ENCODE results near the gene PTGS1. TPM values are rescaled to one million over a fixed set of nuclear protein-coding genes. Genes with fewer than 3 reads are reported as not detected.

Gene PTGS1
- total RNA-seq, 1 experiment from 2014 or later: 0.69 TPM

GRCh38 chr9:122420315-122420714 lies 49.5 kb downstream of the PTGS1 start:
- Histone ChIP-seq H3K27me3 (ENCODE audit: control insufficient read depth, insufficient read depth, low read length) (no peaks in the 10 kb centered on the region), H3K36me3 (replicated peaks; ENCODE audit: control insufficient read depth, insufficient read depth, low read length) (no peaks in the 10 kb centered on the region), H3K4me3 (ENCODE audit: insufficient read depth, low read depth, low read length) (no peak overlapping the region)
- DNase-seq: no peak

GRCh38 chr9:122425087-122425486 lies 54.3 kb downstream of the PTGS1 start:
- Histone ChIP-seq H3K27me3 (ENCODE audit: control insufficient read depth, insufficient read depth, low read length) (no peaks in the 10 kb centered on the region), H3K4me3 (ENCODE audit: insufficient read depth, low read depth, low read length) (no peak overlapping the region), H3K36me3 (replicated peaks; ENCODE audit: control insufficient read depth, insufficient read depth, low read length) (no peaks in the 10 kb centered on the region)
- DNase-seq: no peak

- no peaks in the 10 kb centered on the region for H3K36me3 ChIP-seq (replicated peaks; ENCODE audit: control insufficient read depth, insufficient read depth, low read length)
- H3K27me3 ChIP-seq (ENCODE audit: control insufficient read depth, insufficient read depth, low read length): no peaks in the 10 kb centered on the region
- no peak for DNase-seq
- H3K4me3 ChIP-seq (ENCODE audit: insufficient read depth, low read depth, low read length): no peak overlapping the region
These were observed 55.9 kb downstream of the PTGS1 start for GRCh38 chr9:122426723-122427122.

- Histone ChIP-seq H3K27me3 (ENCODE audit: control insufficient read depth, insufficient read depth, low read length) (no peaks in the 10 kb centered on the region), H3K4me3 (ENCODE audit: insufficient read depth, low read depth, low read length) (no peak overlapping the region), H3K36me3 (replicated peaks; ENCODE audit: control insufficient read depth, insufficient read depth, low read length) (no peaks in the 10 kb centered on the region)
- no peak for DNase-seq
These were observed 71.7 kb downstream of the PTGS1 start for GRCh38 chr9:122442568-122442967.

- H3K36me3 ChIP-seq (replicated peaks; ENCODE audit: control insufficient read depth, insufficient read depth, low read length): no peaks in the 10 kb centered on the region
- no peaks in the 10 kb centered on the region for H3K27me3 ChIP-seq (ENCODE audit: control insufficient read depth, insufficient read depth, low read length)
- no peak overlapping the region for H3K4me3 ChIP-seq (ENCODE audit: insufficient read depth, low read depth, low read length)
- DNase-seq: no peak
These were observed 73.4 kb downstream of the PTGS1 start for GRCh38 chr9:122444041-122444733.

Other genes starting within 250 kb of the PTGS1 start
- 43.9 and 47.2 TPM in 2 replicates for gene NDUFA8, start 211.2 kb upstream of the PTGS1 start, total RNA-seq (2014; rRNA removed; shearing (Covaris generic))
- not detected in 2 replicates for gene MORN5, start 211.1 kb upstream of the PTGS1 start, total RNA-seq (2014; rRNA removed; shearing (Covaris generic))
- 5.2 and 5.9 TPM in 2 replicates for gene LHX6, start 142.1 kb upstream of the PTGS1 start, total RNA-seq (2014; rRNA removed; shearing (Covaris generic))
- 5.6 and 13.0 TPM in 2 replicates for gene RBM18, start 106.2 kb upstream of the PTGS1 start, total RNA-seq (2014; rRNA removed; shearing (Covaris generic))
- gene MRRF, start 106.1 kb upstream of the PTGS1 start, total RNA-seq (2014; rRNA removed; shearing (Covaris generic)): 26.2 and 36.2 TPM in 2 replicates
- gene OR1J1, start 106.9 kb downstream of the PTGS1 start, total RNA-seq (2014; rRNA removed; shearing (Covaris generic)): not detected in 2 replicates
- gene OR1J2, start 139.8 kb downstream of the PTGS1 start, total RNA-seq (2014; rRNA removed; shearing (Covaris generic)): not detected in 2 replicates
- not detected in 2 replicates for gene OR1J4, start 148.1 kb downstream of the PTGS1 start, total RNA-seq (2014; rRNA removed; shearing (Covaris generic))
- gene OR1N1, start 156.3 kb downstream of the PTGS1 start, total RNA-seq (2014; rRNA removed; shearing (Covaris generic)): 0.15 TPM in 1 of 2 replicates, not detected in the other
- not detected in 2 replicates for gene OR1N2, start 182.1 kb downstream of the PTGS1 start, total RNA-seq (2014; rRNA removed; shearing (Covaris generic))
- not detected in 2 replicates for gene OR1L8, start 212.4 kb downstream of the PTGS1 start, total RNA-seq (2014; rRNA removed; shearing (Covaris generic))
- not detected in 2 replicates for gene OR1Q1, start 243.7 kb downstream of the PTGS1 start, total RNA-seq (2014; rRNA removed; shearing (Covaris generic))